MM.1S (cell line): ENCODE data around the gene LIAS.
"Not testable (repeated sequence)": the region's sequence is repeated elsewhere in the genome, so short reads cannot be mapped to it uniquely, and the experiment has no call there.

Experiments
- DNase-seq: peaks from one replicate; pipeline ENCODE4 v3.0.0-alpha.2; 2015
- H2AFZ ChIP-seq: fragments of 300-600 bp; sonication (generic); 2 replicates; pipeline ENCODE4 v1.6.0; 2016; ENCODE audit warnings: antibody characterized with exemption, low read length
- H3F3A ChIP-seq: fragments of 300-600 bp; sonication (generic); 2 replicates; pipeline ENCODE4 v1.6.1; 2016; ENCODE audit warnings: mild to moderate bottlenecking, antibody characterized with exemption, low read length, moderate library complexity, mixed read lengths; ENCODE audit not compliant: insufficient read depth
- H3K27ac ChIP-seq: fragments of 300-600 bp; sonication (generic); 2 replicates; pipeline ENCODE4 v1.5.1; 2016; ENCODE audit warnings: mild to moderate bottlenecking, low read length
- H3K27me3 ChIP-seq: fragments of 300-600 bp; sonication (generic); replicated peaks from 2 replicates; pipeline ENCODE4 v1.6.0; 2016; ENCODE audit warnings: low read length; ENCODE audit not compliant: insufficient read depth
- H3K36me3 ChIP-seq: fragments of 300-600 bp; sonication (generic); replicated peaks from 2 replicates; pipeline ENCODE4 v1.6.1; 2016; ENCODE audit warnings: mild to moderate bottlenecking, low read length, mixed read lengths; ENCODE audit not compliant: insufficient read depth
- H3K4me1 ChIP-seq: fragments of 300-600 bp; sonication (generic); 2 replicates; pipeline ENCODE4 v1.6.1; 2016; ENCODE audit warnings: low read length, mixed read lengths
- H3K4me2 ChIP-seq: fragments of 300-600 bp; sonication (generic); 2 replicates; pipeline ENCODE4 v1.6.0; 2016; ENCODE audit warnings: low read depth, low read length
- H3K4me3 ChIP-seq: fragments of 300-600 bp; sonication (generic); 2 replicates; pipeline ENCODE4 v1.5.1; 2016; ENCODE audit warnings: low read length, mixed read lengths
- H3K79me2 ChIP-seq: fragments of 300-600 bp; sonication (generic); 2 replicates; pipeline ENCODE4 v1.6.1; 2016; ENCODE audit warnings: mixed run types, low read length, mixed read lengths
- H3K9ac ChIP-seq: fragments of 300-600 bp; sonication (generic); 2 replicates; pipeline ENCODE4 v1.6.1; 2016; ENCODE audit warnings: low read length, mixed read lengths
- H3K9me2 ChIP-seq: fragments of 300-600 bp; sonication (generic); replicated peaks from 2 replicates; pipeline ENCODE4 v1.6.1; 2016; ENCODE audit warnings: mild to moderate bottlenecking, low read length, mixed read lengths; ENCODE audit not compliant: insufficient read depth
- H3K9me3 ChIP-seq: fragments of 300-600 bp; sonication (generic); replicated peaks from 2 replicates; pipeline ENCODE4 v1.6.1; 2016; ENCODE audit warnings: mild to moderate bottlenecking, low read length, mixed read lengths; ENCODE audit not compliant: insufficient read depth
- H4K20me1 ChIP-seq: fragments of 300-600 bp; sonication (generic); 2 replicates; pipeline ENCODE4 v1.6.1; 2016; ENCODE audit warnings: mild to moderate bottlenecking, low read length, moderate library complexity, mixed read lengths; ENCODE audit not compliant: insufficient read depth
- CTCF ChIP-seq: fragments of 300-600 bp; sonication (generic); IDR thresholded peaks from 2 replicates; pipeline ENCODE4 v1.5.1; 2016; ENCODE audit warnings: antibody characterized with exemption, low read length, mixed read lengths
- EZH2 ChIP-seq: fragments of 300-600 bp; sonication (generic); optimal IDR thresholded peaks from 2 replicates; pipeline ENCODE3; 2017; ENCODE audit warnings: low read depth, mild to moderate bottlenecking, antibody characterized with exemption, low read length, mixed read lengths
- EZH2phosphoT487 ChIP-seq: fragments of 300-600 bp; sonication (generic); IDR thresholded peaks from 2 replicates; pipeline ENCODE4 v1.6.1; 2018; ENCODE audit warnings: antibody characterized with exemption, low read length

Gene LIAS

GRCh38 chr4:39510348-39510929 is 51.6 kb downstream of the LIAS start:
- Histone ChIP-seq H3K27ac (no peak overlapping the region), H3K4me2 (no peak overlapping the region), H3K4me1 (no peaks in the 10 kb centered on the region), H3K79me2 (no peaks in the 10 kb centered on the region), H3K9ac (no peak overlapping the region), H4K20me1 (no peaks in the 10 kb centered on the region), H3K9me2 (no peaks in the 10 kb centered on the region), H3K9me3 (no peaks in the 10 kb centered on the region), H3F3A (no peaks in the 10 kb centered on the region), H3K4me3 (no peak overlapping the region), H2AFZ (no peak overlapping the region), H3K27me3 (no peaks in the 10 kb centered on the region), H3K36me3 (no peaks in the 10 kb centered on the region)
- DNase-seq: no peak
- TF ChIP-seq CTCF (no peak), EZH2 (no peak), EZH2phosphoT487 (no peak)

- not testable (repeated sequence) for H4K20me1 ChIP-seq, H3K36me3 ChIP-seq, DNase-seq, H3K9ac ChIP-seq, H2AFZ ChIP-seq, H3K9me2 ChIP-seq, H3K4me3 ChIP-seq, H3K4me1 ChIP-seq, H3F3A ChIP-seq, H3K9me3 ChIP-seq, H3K27ac ChIP-seq, H3K79me2 ChIP-seq, H3K27me3 ChIP-seq, H3K4me2 ChIP-seq
These were observed 55.4 kb downstream of the LIAS start for GRCh38 chr4:39514266-39514665.

- Histone ChIP-seq H3F3A (no peaks in the 10 kb centered on the region), H3K27me3 (no peaks in the 10 kb centered on the region), H3K4me2 (no peak overlapping the region), H3K9me2 (no peaks in the 10 kb centered on the region), H2AFZ (no peak overlapping the region), H3K9me3 (no peaks in the 10 kb centered on the region), H4K20me1 (no peaks in the 10 kb centered on the region), H3K27ac (no peak overlapping the region), H3K4me1 (no peaks in the 10 kb centered on the region), H3K36me3 (no peaks in the 10 kb centered on the region), H3K4me3 (no peak overlapping the region), H3K79me2 (no peaks in the 10 kb centered on the region), H3K9ac (no peak overlapping the region)
- TF ChIP-seq EZH2phosphoT487: no peak
- no peak for TF ChIP-seq EZH2
- TF ChIP-seq CTCF: no peak
- no peak for DNase-seq
These were observed 56.1 kb downstream of the LIAS start for GRCh38 chr4:39514888-39515401.

- H3K4me1 ChIP-seq, H3K4me3 ChIP-seq, DNase-seq, H3K9ac ChIP-seq, H3K27ac ChIP-seq, H3K9me2 ChIP-seq, H3K79me2 ChIP-seq, H3K27me3 ChIP-seq, H3K36me3 ChIP-seq, H4K20me1 ChIP-seq, H2AFZ ChIP-seq, H3F3A ChIP-seq, H3K4me2 ChIP-seq, H3K9me3 ChIP-seq: not testable (repeated sequence)
These were observed 57.0 kb downstream of the LIAS start for GRCh38 chr4:39515669-39516401.
